CD4-positive, alpha-beta memory T cell (primary cell): ENCODE measurements around the gene ESYT2. TPM values are rescaled to one million over a fixed set of nuclear protein-coding genes. Genes with fewer than 3 reads are reported as not detected.

Experiments
- CTCF ChIA-PET: fragments of 350-600 bp; sonication (Branson Sonifier 250); formaldehyde crosslinking; loops from one replicate; lab custom pipeline; 2021; ENCODE audit warnings: inconsistent platforms; ENCODE audit not compliant: partially characterized antibody; lab: Charles Lee
- POLR2A ChIA-PET: fragments of 350-600 bp; sonication (Branson Sonifier 250); formaldehyde crosslinking; loops from one replicate; lab custom pipeline; 2021; ENCODE audit not compliant: partially characterized antibody; lab: Charles Lee
- DNase-seq, 5 donors: peaks; one replicate each; pipeline versions ENCODE4 v3.0.0 to v3.0.0-alpha.2; 2020 to 2022; ENCODE audit warnings: mixed read lengths in 1 of 5
- H3K27ac ChIP-seq: one replicate; pipeline ENCODE4 v1.7.0; 2013; ENCODE audit warnings: low read depth, low read length
- H3K27me3 ChIP-seq: 2 replicates; pipeline ENCODE4 v1.7.0; 2013; ENCODE audit warnings: mild to moderate bottlenecking, low read length, moderate library complexity; ENCODE audit not compliant: insufficient read depth
- H3K36me3 ChIP-seq: 2 replicates; pipeline ENCODE4 v1.7.0; 2013; ENCODE audit warnings: mild to moderate bottlenecking, low read length, moderate library complexity; ENCODE audit not compliant: insufficient read depth
- H3K4me1 ChIP-seq: 2 replicates; pipeline ENCODE4 v1.7.0; 2013; ENCODE audit warnings: mild to moderate bottlenecking, low read length, moderate library complexity; ENCODE audit not compliant: insufficient read depth
- H3K4me3 ChIP-seq, 2 donors: one replicate each; pipeline ENCODE4 v1.7.0; 2013; ENCODE audit warnings: low read length in 2 of 2, mild to moderate bottlenecking in 1 of 2
- H3K9me3 ChIP-seq, 2 donors: one replicate each; pipeline ENCODE4 v1.7.0; 2013; ENCODE audit warnings: low read length in 2 of 2, control low read depth in 1 of 2; ENCODE audit not compliant: control insufficient read depth in 1 of 2
- H3K27ac Mint-ChIP-seq, 7 donors: one replicate each; pipeline ENCODE4 v1.8.0; 2020 to 2021; ENCODE audit warnings: mixed read lengths in 7 of 7, mild to moderate bottlenecking in 6 of 7, inconsistent platforms in 3 of 7, moderate library complexity in 3 of 7
- H3K27me3 Mint-ChIP-seq, 2 donors: one replicate each; pipeline ENCODE4 v1.8.0; 2020 to 2021; ENCODE audit warnings: mixed read lengths in 2 of 2
- H3K36me3 Mint-ChIP-seq, 2 donors: one replicate each; pipeline ENCODE4 v1.8.0; 2020 to 2021; ENCODE audit warnings: mixed read lengths in 2 of 2, inconsistent platforms in 1 of 2, mild to moderate bottlenecking in 1 of 2
- H3K4me1 Mint-ChIP-seq, 4 donors: one replicate each; pipeline ENCODE4 v1.8.0; 2020 to 2021; ENCODE audit warnings: mixed read lengths in 4 of 4, mild to moderate bottlenecking in 1 of 4
- H3K4me3 Mint-ChIP-seq, 8 donors: one replicate each; pipeline ENCODE4 v1.8.0; 2020 to 2021; ENCODE audit warnings: mixed read lengths in 8 of 8, mild to moderate bottlenecking in 7 of 8, moderate library complexity in 6 of 8, inconsistent platforms in 3 of 8
- H3K9me3 Mint-ChIP-seq, 8 donors: one replicate each; pipeline ENCODE4 v1.8.0; 2020 to 2021; ENCODE audit warnings: mixed read lengths in 8 of 8, mild to moderate bottlenecking in 5 of 8, inconsistent platforms in 3 of 8, moderate library complexity in 1 of 8
- intact Hi-C: fragments of 100-400 bp; cut with micrococcal nuclease; formaldehyde crosslinking; loops from one replicate; pipeline ENCODE4 v1.15.1; 2023
- polyA plus RNA-seq, 2 donors: library from polyadenylated mRNA; unstranded; fragments of 300-500 nt; fragmentation: Illumina TruSeq; gene quantifications; one replicate each; pipeline ENCODE4 v1.2.3, GENCODE V29; 2021
- total RNA-seq, 2 experiments: library from RNA; stranded (reverse); gene quantifications; one replicate each; pipeline ENCODE4 v1.2.3, GENCODE V29; 2021

Gene ESYT2
- total and polyA plus RNA-seq, 4 experiments from 2014 or later, result 52.3 to 116 (median 106) TPM

DNA sequence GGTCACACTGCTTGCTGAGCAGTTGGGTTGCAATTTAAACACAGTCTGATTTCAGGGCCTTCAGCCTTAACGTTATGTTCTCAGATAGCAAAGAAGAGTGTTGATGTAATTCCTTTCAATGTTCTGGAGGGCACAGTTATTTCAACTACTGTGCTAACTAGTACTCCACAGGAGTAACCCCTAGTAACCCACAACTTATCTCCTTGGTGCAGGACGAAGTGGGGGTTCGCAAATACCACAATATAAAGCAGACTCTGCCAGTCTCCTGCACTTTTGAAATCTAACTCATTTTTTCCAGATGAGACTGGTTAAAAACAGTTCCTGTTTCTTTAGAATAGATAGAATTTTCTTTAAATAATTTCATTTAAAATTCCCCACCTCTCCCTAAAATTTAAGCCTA lies 77.6 kb downstream of the ESYT2 start:
- H3K36me3 Mint-ChIP-seq, result peaks cover 30 to 68% of the 10 kb centered on the region in 2 donors
- POLR2A ChIA-PET, result no interaction called here

DNA sequence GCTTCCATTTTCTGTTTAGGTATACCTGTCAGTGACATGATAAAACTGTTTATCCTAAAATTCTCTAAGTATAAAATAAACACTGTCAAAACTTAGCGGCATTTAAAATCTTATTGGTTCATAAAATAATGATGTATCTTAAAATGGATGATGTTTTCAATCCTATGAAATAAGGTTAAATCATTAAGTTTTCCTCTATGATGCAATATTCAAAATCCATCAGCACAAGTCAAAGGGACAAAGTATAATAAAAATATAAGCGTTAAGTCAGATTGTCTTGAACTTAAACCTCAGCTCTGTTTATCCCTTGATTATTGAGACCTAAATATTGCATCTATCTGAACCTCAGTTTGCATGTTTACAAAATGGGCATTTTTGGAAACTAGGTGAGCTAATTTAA lies 78.1 kb downstream of the ESYT2 start:
- H3K27ac ChIP-seq, result no peak overlapping the region
- POLR2A ChIA-PET, result no interaction called here
- no peaks in the 10 kb centered on the region for H3K4me1 ChIP-seq
- intact Hi-C loops, result no loop called here
- no peak overlapping the region for H3K4me3 ChIP-seq
- peaks cover 0 to 3% (median 0%) of the 10 kb centered on the region in 4 donors for H3K4me1 Mint-ChIP-seq
- no peak overlapping the region for H3K4me3 Mint-ChIP-seq
- H3K36me3 ChIP-seq, result peaks cover 40% of the 10 kb centered on the region
- no peaks in the 10 kb centered on the region for H3K9me3 Mint-ChIP-seq
- no peaks in the 10 kb centered on the region for H3K9me3 ChIP-seq
- CTCF ChIA-PET, result no interaction called here
- DNase-seq, result no peak
- no peak overlapping the region for H3K27ac Mint-ChIP-seq
- no peaks in the 10 kb centered on the region for H3K27me3 Mint-ChIP-seq
- peaks cover 31 to 69% of the 10 kb centered on the region in 2 donors for H3K36me3 Mint-ChIP-seq
- H3K27me3 ChIP-seq, result no peaks in the 10 kb centered on the region

More for the DNA sequence above, 77.6 kb downstream of the ESYT2 start:
- intact Hi-C loops, result no loop called here
- H3K27me3 ChIP-seq, result no peaks in the 10 kb centered on the region
- no peak for DNase-seq
- H3K4me3 ChIP-seq, result no peak overlapping the region
- peak overlapping the region in 2 of 7 donors; percentile 6 to 86 for H3K27ac Mint-ChIP-seq
- H3K4me3 Mint-ChIP-seq, result no peak overlapping the region
- no peaks in the 10 kb centered on the region for H3K9me3 Mint-ChIP-seq
- H3K4me1 Mint-ChIP-seq, result peaks cover 0 to 3% (median 0%) of the 10 kb centered on the region in 4 donors
- H3K27me3 Mint-ChIP-seq, result no peaks in the 10 kb centered on the region
- H3K4me1 ChIP-seq, result no peaks in the 10 kb centered on the region
- peaks cover 38% of the 10 kb centered on the region for H3K36me3 ChIP-seq
- CTCF ChIA-PET, result no interaction called here
- no peaks in the 10 kb centered on the region for H3K9me3 ChIP-seq
- no peak overlapping the region for H3K27ac ChIP-seq

DNA sequence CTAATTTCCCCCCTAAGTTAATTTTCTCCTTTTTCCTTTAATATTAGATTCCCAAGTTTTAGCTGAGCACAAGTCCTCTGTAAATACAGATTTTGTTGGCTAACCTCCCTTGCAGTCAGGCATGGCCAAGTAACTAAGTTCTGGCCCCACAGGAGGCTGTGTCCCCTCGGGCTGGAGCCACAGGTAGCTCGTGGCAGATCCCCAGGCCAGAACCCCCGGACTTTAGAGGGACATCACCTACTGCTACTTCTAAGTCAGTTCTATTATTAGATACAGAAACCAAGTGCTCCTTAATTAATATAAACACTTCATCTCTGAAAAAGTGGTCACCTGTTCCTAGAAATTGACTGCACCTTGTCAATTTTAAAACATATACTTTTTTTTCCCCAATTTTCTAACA lies 78.6 kb downstream of the ESYT2 start:
- H3K4me1 ChIP-seq, result no peaks in the 10 kb centered on the region
- POLR2A ChIA-PET, result no interaction called here
- H3K36me3 ChIP-seq, result peaks cover 45% of the 10 kb centered on the region
- no peaks in the 10 kb centered on the region for H3K27me3 ChIP-seq
- no peak overlapping the region for H3K27ac ChIP-seq
- Mint-ChIP-seq H3K4me3 (no peak overlapping the region), H3K36me3 (peaks cover 33 to 70% of the 10 kb centered on the region in 2 donors), H3K4me1 (peaks cover 0 to 3% (median 0%) of the 10 kb centered on the region in 4 donors), H3K9me3 (no peaks in the 10 kb centered on the region), H3K27me3 (no peaks in the 10 kb centered on the region), H3K27ac (no peak overlapping the region)
- no peak overlapping the region for H3K4me3 ChIP-seq
- CTCF ChIA-PET, result no interaction called here
- H3K9me3 ChIP-seq, result no peaks in the 10 kb centered on the region
- DNase-seq, result no peak
- intact Hi-C loops, result no loop called here

DNA sequence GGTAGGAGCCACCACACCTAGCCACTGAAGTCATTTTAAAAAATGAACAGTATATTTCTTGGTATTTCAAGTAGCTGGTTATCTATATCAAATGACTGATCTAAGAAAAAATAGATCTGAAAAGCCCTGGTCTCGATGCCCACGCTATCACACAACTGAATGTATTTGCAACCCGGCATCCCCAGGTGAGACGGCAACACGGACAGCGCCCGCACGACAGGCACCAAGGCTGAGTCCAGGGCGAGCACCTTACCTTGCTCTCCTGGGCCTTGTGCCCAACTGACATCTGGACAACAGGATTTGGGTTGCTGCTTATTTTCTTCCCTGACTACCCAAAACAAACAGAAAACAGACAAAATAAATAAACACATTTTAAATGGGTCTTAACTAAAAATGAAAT lies 79.9 kb downstream of the ESYT2 start:
- no peak overlapping the region for H3K4me3 Mint-ChIP-seq
- Histone ChIP-seq H3K27ac (no peak overlapping the region), H3K9me3 (no peaks in the 10 kb centered on the region), H3K4me3 (no peak overlapping the region), H3K4me1 (no peaks in the 10 kb centered on the region), H3K27me3 (no peaks in the 10 kb centered on the region), H3K36me3 (peaks cover 33% of the 10 kb centered on the region)
- no peaks in the 10 kb centered on the region for H3K27me3 Mint-ChIP-seq
- ChIA-PET POLR2A (no interaction called here), CTCF (no interaction called here)
- H3K9me3 Mint-ChIP-seq, result peaks cover 0 to 2% (median 0%) of the 10 kb centered on the region in 8 donors
- no peak for DNase-seq
- peak overlapping the region in 2 of 7 donors; percentile 42 to 74 for H3K27ac Mint-ChIP-seq
- H3K36me3 Mint-ChIP-seq, result peaks cover 28 to 68% of the 10 kb centered on the region in 2 donors
- intact Hi-C loops, result no loop called here
- peaks cover 0 to 3% (median 0%) of the 10 kb centered on the region in 4 donors for H3K4me1 Mint-ChIP-seq

DNA sequence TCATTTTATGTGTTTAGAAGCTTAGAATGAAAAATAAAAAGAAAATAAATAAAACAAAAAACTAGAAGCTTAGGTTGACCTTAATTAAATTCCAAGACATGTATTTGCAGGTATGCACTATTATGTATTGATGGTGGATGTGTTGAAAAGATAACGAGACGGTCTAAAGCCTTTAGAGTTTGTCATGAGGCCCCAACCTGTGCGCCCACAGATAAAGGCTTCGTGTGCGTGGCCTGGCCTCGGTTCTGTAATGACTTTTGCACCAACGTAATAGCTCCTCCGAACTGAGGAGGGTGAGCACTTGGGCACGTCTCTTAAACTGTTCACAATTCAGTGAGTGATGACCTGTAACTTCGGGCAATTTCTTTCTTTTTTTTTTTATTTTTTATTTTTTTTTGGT lies 81.0 kb downstream of the ESYT2 start:
- Histone ChIP-seq H3K4me1 (no peaks in the 10 kb centered on the region), H3K27me3 (no peaks in the 10 kb centered on the region), H3K36me3 (peaks cover 42% of the 10 kb centered on the region), H3K9me3 (no peaks in the 10 kb centered on the region), H3K4me3 (no peak overlapping the region), H3K27ac (no peak overlapping the region)
- intact Hi-C loops, result no loop called here
- peaks cover 0 to 3% (median 0%) of the 10 kb centered on the region in 4 donors for H3K4me1 Mint-ChIP-seq
- H3K4me3 Mint-ChIP-seq, result no peak overlapping the region
- POLR2A ChIA-PET, result no interaction called here
- peaks cover 0 to 2% (median 0%) of the 10 kb centered on the region in 8 donors for H3K9me3 Mint-ChIP-seq
- H3K27ac Mint-ChIP-seq, result no peak overlapping the region
- CTCF ChIA-PET, result no interaction called here
- DNase-seq, result no peak
- H3K36me3 Mint-ChIP-seq, result peaks cover 26 to 73% of the 10 kb centered on the region in 2 donors
- no peaks in the 10 kb centered on the region for H3K27me3 Mint-ChIP-seq

DNA sequence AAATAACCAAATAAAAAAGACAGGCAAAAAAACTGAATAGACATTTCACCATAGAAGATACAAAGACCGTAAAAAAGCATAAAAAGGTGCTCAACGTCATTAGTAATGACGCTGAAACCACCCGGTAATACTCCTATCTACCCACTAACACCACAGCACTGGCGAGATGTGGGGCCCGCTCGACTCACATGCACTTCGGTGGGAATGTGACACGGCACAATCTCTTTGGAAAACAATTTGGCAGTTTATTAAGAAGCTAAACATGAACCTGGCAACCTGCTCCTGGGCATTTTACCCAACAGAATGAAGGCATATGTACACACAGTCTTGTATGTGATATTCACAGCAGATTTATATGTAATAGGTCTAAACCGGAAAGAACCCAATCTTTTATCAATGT lies 81.9 kb downstream of the ESYT2 start:
- Mint-ChIP-seq H3K27ac (peak overlapping the region in 2 of 7 donors; percentile 43 to 47), H3K36me3 (peaks cover 35 to 74% of the 10 kb centered on the region in 2 donors), H3K4me1 (peaks cover 0 to 3% (median 0%) of the 10 kb centered on the region in 4 donors), H3K27me3 (no peaks in the 10 kb centered on the region), H3K9me3 (peaks cover 0 to 2% (median 0%) of the 10 kb centered on the region in 8 donors), H3K4me3 (no peak overlapping the region)
- intact Hi-C loops, result no loop called here
- Histone ChIP-seq H3K27ac (no peak overlapping the region), H3K36me3 (peaks cover 40% of the 10 kb centered on the region), H3K27me3 (no peaks in the 10 kb centered on the region), H3K4me1 (no peaks in the 10 kb centered on the region), H3K9me3 (no peaks in the 10 kb centered on the region), H3K4me3 (no peak overlapping the region)
- DNase-seq, result no peak
- CTCF ChIA-PET, result no interaction called here
- POLR2A ChIA-PET, result interaction anchor here (1.4 kb wide), 1 partner anchor 11 kb away, joined by 3 read pairs; no protein-coding TSS in a partner anchor

DNA sequence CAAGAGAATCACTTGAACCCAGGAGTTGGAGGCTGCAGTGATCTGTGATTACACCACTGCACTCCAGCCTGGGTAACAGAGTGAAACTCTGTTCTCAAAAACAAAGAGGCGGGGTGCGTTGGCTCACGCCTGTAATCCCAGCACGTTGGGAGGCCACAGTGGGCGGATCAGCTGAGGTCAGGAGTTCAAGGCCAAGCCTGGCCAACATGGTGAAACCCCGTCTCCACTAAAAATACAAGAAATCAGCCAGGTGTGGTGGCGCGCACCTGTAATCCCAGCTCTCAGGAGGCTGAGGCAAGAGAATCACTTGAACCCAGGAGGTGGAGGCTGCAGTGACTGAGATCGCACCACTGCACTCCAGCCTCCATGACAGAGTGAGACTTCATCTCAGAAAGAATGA lies 82.4 kb downstream of the ESYT2 start:
- Mint-ChIP-seq H3K27ac (peak overlapping the region in 1 of 7 donors; percentile 43), H3K4me3 (no peak overlapping the region), H3K36me3 (peaks cover 39 to 79% of the 10 kb centered on the region in 2 donors), H3K4me1 (peaks cover 0 to 3% (median 0%) of the 10 kb centered on the region in 4 donors), H3K9me3 (peaks cover 0 to 2% (median 0%) of the 10 kb centered on the region in 8 donors), H3K27me3 (no peaks in the 10 kb centered on the region)
- H3K27ac ChIP-seq, result no peak overlapping the region
- ChIA-PET POLR2A (interaction anchor here (1.4 kb wide), 1 partner anchor 10 kb away, joined by 3 read pairs; no protein-coding TSS in a partner anchor), CTCF (interaction anchor here (0.6 kb wide), 1 partner anchor 29 kb away, joined by 3 read pairs; no protein-coding TSS in a partner anchor)
- H3K4me3 ChIP-seq, result no peak overlapping the region
- H3K9me3 ChIP-seq, result no peaks in the 10 kb centered on the region
- intact Hi-C loops, result no loop called here
- H3K36me3 ChIP-seq, result peaks cover 45% of the 10 kb centered on the region
- no peak for DNase-seq
- H3K4me1 ChIP-seq, result no peaks in the 10 kb centered on the region
- no peaks in the 10 kb centered on the region for H3K27me3 ChIP-seq
